IPS DF 19.7 (cell line): Measurements from ENCODE around the gene TUT4.

Experiments
- DNase-seq: peaks from one replicate; pipeline ENCODE4 v3.0.0-alpha.2; 2013; ENCODE audit warnings: low read depth, low spot score

TUT4 gene

GRCh38 chr1:52474807-52475206 lies 78.1 kb downstream of the TUT4 start:
- no peak for DNase-seq

DNA sequence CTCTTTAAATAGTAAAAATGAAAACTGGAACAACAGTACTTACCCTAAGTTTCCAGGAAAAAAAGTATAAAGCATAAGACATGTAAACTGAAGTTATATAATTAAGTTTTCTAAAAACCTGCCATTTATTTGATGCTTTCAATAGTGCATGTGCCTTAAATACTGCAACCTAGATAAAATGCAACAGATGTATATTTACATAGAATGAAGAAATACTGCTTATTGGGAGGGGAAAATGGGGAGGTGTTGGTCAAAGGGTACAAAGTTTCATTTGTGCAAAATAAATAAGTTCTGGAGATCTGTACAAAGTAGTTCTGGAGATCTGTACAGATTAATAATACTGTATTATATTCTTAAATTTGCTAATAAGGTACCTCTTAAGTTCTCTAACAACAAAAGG lies 79.9 kb downstream of the TUT4 start:
- DNase-seq: no peak

DNA sequence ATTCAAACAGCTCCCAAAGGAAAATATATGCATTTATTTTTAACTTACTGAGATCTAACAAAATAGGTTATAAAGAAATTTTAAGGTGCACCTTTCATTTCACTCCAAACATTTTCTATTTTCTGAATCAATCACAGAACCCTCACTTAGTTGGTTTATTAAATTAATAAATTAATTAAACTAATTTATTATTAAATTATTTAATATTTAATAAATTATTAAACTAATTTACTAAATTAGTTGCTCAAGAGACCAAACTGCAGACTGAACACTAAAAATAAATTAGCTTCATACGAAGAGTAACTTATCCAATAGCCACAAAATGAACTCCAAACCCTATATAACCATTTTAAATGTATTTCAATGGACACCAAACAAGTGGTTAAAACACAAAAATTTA lies 80.5 kb downstream of the TUT4 start:
- DNase-seq: no peak

DNA sequence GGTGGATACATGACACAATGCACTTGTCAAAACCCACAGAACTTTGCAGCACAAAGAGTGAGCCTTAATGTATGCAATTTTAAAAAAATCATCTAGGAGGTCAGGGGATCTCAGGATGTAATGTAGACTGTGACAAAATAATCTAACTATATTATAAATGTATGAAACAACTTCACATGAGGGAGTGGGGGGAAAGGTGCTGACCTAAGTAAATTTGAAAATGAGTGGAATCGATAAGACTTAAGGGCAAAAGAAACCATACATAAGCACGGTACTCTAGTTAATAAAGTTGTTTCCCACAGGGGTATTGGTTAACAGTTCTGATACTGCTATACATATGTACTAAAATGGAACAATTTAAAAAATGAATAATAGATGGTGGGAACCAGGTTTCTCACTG lies 83.8 kb downstream of the TUT4 start:
- DNase-seq: no peak

- DNase-seq: no peak
Measured at GRCh38 chr1:52463891-52464290, 89.0 kb downstream of the TUT4 start.

DNA sequence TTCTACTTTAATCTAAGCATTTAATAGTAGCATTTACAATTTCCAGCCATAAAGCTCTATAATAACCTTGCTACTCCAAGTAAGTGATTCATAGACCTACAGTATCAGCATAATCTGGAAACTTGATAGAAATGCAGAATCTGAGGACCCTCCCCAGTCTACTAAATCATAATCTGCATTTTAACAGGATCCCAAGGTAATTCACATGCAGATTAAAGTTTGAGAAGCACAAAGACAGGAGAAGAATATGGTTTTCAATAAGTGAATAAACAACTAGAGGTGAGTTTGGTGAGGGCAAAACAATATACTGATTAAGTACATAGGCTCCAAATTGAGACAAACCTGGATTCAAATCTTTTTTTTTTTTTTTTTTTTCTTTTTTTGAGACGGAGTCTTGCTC lies 91.1 kb downstream of the TUT4 start:
- no peak for DNase-seq

GRCh38 chr1:52460694-52461093 lies 92.2 kb downstream of the TUT4 start:
- no peak for DNase-seq

GRCh38 chr1:52455686-52456085 lies 97.2 kb downstream of the TUT4 start:
- DNase-seq: no peak

GRCh38 chr1:52454779-52455178 lies 98.1 kb downstream of the TUT4 start:
- DNase-seq: no peak

DNA sequence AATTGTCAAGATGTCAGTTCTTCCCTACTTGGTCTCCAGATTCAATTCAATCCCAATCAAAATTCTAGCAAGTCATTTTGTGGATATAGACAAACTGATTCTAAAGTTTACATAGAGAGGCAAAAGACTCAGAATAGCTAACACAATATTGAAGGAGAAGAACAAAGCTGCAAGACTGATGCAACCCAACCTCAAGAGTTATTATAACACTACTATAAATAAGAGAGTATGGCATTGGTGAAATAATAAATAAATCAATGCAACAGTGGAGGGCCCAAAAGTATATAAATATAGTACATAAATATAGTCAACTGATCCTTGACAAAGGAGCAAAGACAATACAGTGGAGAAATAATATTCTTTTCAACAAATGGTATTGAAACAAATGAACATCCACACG lies 98.8 kb downstream of the TUT4 start:
- no peak for DNase-seq

GRCh38 chr1:52444463-52444862 lies 108.4 kb downstream of the TUT4 start:
- DNase-seq: no peak

DNA sequence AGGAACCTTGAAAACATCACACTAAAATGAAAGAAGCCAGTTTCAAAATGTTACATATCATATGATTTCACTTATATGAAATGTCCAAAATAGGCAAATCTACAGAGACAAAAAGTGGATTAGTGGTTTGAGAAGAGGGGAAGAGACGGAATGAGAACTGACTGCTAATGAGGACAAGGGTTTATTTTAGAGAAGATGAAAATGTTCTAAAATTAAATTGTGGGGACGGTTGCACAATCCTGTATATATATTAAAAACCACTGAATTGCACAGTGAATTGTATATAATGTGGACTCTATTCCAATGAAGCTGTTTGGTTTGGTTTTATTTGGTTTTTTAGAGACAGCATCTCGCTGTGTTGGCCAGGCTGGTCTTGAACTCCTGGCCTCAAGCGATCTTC lies 112.9 kb downstream of the TUT4 start:
- DNase-seq: no peak

GRCh38 chr1:52436817-52437216 lies 116.1 kb downstream of the TUT4 start:
- no peak for DNase-seq

DNA sequence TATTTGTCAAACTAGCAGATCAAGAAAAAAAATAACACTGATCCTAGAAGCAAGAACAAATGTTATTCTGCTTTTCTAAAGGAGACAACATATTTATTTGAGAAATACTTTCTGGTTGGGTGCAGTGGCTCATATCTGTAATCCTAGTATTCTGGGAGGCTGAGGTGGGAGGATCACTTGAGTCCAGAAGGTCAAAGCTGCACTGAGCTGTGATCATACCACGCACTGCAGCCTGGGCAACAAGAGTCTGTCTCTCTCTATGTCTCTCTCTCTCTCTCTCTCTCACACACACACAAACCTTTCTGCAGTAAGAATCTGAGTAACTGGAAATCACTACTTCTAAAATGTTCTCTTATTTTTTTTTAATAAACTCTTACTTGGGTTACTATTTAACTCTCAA lies 117.2 kb downstream of the TUT4 start:
- DNase-seq: no peak

GRCh38 chr1:52435211-52435610 lies 117.7 kb downstream of the TUT4 start:
- DNase-seq: no peak

DNA sequence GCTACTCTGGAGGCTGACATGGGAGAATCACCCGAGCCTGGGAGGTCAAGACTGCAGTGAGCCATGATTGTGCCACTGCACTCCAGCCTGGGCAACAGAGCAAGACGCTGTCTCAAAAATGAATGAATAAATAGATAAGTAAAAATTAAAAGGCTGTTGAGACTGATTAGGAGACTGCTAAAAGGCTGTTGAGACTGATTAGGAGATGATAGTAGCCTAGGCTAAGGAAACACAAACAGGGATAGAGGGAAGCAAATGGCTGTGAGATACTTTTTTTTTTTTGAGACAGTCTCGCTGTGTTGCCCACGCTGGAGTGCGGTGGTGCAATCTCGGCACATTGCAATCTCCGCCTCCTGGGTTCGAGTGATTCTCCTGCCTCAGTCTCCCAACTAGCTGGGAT lies 120.1 kb downstream of the TUT4 start:
- no peak for DNase-seq

- DNase-seq: no peak
Measured at GRCh38 chr1:52427152-52427551, 125.7 kb downstream of the TUT4 start.

GRCh38 chr1:52426371-52426770 lies 126.5 kb downstream of the TUT4 start:
- DNase-seq: no peak

- no peak for DNase-seq
Measured at GRCh38 chr1:52424813-52425212, 128.1 kb downstream of the TUT4 start.

DNA sequence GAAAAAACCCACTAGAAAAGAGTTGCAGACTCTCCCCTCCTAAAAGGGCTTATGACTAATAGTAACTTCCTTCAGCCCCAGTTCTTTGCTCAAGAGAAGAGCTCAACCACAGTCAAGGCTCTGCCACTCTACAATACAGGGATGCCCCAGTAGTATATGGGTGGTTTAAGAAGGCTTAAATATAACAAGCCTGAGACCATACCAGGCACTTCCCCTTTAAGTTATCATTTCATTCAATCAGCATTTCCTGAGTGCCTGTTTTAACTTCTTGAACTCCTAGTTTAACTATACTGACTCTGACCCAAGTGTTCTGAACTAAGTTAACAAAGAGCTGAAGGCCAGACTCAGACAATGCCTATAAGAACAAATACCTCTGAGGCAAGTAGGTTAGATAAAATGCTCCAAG lies 128.7 kb downstream of the TUT4 start:
- no peak for DNase-seq

DNA sequence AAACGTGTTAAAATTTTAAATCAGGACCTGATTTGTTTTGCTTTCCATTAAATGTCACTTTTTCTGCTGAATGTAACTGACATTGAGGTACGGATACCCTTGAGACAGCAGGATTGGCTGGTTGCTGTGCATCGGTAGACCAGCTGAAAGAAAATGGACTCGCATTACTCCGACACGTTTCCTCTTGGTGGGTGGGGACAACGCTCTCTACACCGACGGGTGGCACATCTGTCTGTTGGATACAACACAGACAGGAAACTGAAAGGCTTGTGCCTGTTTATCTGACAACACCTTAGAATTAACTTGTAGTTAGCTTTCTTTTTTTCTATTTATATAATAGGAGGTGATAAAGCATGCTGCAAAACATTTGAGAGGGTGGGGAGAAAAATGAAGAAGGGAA lies 129.1 kb downstream of the TUT4 start:
- DNase-seq: no peak

- DNase-seq: no peak
Measured at GRCh38 chr1:52423055-52423454, 129.8 kb downstream of the TUT4 start.

GRCh38 chr1:52420713-52421112 lies 132.2 kb downstream of the TUT4 start:
- DNase-seq: no peak

DNA sequence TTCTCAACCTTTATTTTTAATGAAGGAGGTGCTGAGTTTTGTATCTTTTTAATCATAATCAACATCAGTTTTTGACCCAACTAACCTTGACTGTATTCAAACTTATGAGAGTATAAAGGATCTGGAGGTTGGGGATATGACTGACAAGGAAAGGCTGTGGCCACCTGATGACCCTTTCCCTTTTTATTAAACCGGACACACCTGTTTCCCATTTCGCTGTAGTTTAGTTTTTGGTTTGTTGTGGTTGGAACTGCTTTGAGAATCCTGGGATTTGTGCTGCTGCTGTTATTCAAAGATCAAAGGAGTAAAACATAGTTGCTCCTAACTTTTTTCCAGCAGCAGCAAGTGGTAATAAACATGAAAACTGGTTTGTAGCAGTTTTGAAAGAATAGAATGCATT lies 136.1 kb downstream of the TUT4 start:
- no peak for DNase-seq

DNA sequence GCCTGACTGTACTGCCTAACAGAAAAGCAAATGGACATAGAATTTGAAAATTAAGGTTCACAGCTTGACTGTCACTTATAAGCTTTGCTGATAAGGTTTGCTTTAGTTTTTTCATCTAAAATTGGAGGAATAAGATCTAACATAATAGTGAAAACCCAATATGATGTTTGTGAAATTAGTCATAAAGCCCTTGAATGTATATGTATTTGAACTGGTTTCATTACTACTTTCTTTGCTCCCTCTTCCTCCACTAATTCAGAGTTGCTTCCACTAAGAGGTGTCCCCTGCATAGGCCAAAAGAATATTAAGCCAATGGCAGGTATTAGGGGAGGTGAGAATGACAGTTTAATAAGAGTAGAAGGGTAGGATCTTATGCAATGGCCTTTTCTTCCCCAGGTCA lies 137.9 kb downstream of the TUT4 start:
- no peak for DNase-seq
